Activated naive CD4-positive, alpha-beta T cell treated with anti-CD3 and anti-CD28 coated beads, Interleukin-2, amount 10 ng/mL, durations not matched to agents 7 days and 5 days (primary cell): ENCODE measurements around the gene EMC10.

Source experiments
- CTCF ChIA-PET: fragments of 350-600 bp; sonication (Branson Sonifier 250); formaldehyde crosslinking; loops from one replicate; lab custom pipeline; 2021; ENCODE audit warnings: antibody characterized with exemption; lab: Charles Lee
- DNase-seq: peaks from one replicate; pipeline ENCODE4 v3.0.0-alpha.2; 2020
- H3K27ac Mint-ChIP-seq: one replicate; pipeline ENCODE4 v1.8.0; 2021; ENCODE audit warnings: mild to moderate bottlenecking, moderate library complexity, mixed read lengths
- H3K27me3 Mint-ChIP-seq: one replicate; pipeline ENCODE4 v1.8.0; 2021; ENCODE audit warnings: mild to moderate bottlenecking, mixed read lengths
- H3K36me3 Mint-ChIP-seq: one replicate; pipeline ENCODE4 v1.8.0; 2021; ENCODE audit warnings: mixed read lengths
- H3K4me1 Mint-ChIP-seq: one replicate; pipeline ENCODE4 v1.8.0; 2021; ENCODE audit warnings: mixed read lengths
- H3K4me3 Mint-ChIP-seq: one replicate; pipeline ENCODE4 v1.8.0; 2021; ENCODE audit warnings: mild to moderate bottlenecking, moderate library complexity, mixed read lengths
- H3K9me3 Mint-ChIP-seq: one replicate; pipeline ENCODE4 v1.8.0; 2021; ENCODE audit warnings: mixed read lengths

Gene EMC10

GRCh38 chr19:50490411-50490811 lies 14.1 kb downstream of the EMC10 start:
- DNase-seq: no peak
- H3K4me1 Mint-ChIP-seq: peaks cover 20% of the 10 kb centered on the region
- H3K4me3 Mint-ChIP-seq: no peak overlapping the region
- peaks cover 5% of the 10 kb centered on the region for H3K9me3 Mint-ChIP-seq
- peaks cover 43% of the 10 kb centered on the region for H3K27me3 Mint-ChIP-seq
- peaks cover 7% of the 10 kb centered on the region for H3K36me3 Mint-ChIP-seq
- CTCF ChIA-PET: no interaction called here
- H3K27ac Mint-ChIP-seq: no peak overlapping the region

- DNase-seq: no peak
- Mint-ChIP-seq H3K27ac (no peak overlapping the region), H3K4me3 (no peak overlapping the region), H3K36me3 (peaks cover 2% of the 10 kb centered on the region), H3K27me3 (peaks cover 43% of the 10 kb centered on the region), H3K9me3 (peaks cover 5% of the 10 kb centered on the region), H3K4me1 (peaks cover 20% of the 10 kb centered on the region)
- CTCF ChIA-PET: no interaction called here
Measured at GRCh38 chr19:50490991-50491472, 14.7 kb downstream of the EMC10 start.

DNA sequence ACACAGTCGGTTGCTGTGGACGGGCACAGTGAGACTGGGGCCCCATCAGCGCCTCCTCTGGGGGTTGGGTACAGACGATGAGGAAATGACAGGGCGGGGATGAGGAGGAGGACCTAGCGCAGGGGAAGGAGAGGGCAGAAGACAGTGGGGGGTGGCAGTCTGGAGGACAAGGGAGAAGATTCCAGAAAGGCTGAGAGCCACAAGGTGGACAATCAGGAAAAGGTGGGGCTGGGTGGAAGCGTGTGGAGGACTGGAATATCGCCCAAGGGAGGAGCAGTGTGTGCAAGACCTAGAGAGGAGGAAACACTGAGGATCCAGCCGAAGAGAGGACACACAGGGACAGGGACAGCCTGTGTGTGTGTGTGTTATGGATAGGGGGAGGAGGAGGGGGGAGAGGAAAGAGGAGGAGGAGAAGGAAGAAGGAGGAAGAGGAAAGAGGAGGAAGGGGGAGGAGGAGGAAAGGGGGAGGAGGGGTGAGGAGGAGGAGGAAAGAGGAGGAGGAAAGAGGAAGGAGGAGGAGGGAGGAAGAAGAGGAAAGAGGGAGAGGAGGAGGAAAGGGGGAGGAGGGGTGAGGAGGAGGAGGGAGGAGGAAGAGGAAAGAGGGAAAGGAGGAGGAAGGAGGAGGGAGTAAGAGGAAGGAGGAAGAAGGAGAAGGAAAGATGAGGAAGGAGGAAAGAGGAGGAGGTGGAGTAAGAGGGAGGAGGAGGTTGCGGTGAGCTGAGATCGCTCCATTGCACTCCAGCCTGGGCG lies 16.2 kb downstream of the EMC10 start:
- peak; percentile 44 for DNase-seq
- no peak overlapping the region for H3K27ac Mint-ChIP-seq
- H3K4me1 Mint-ChIP-seq: peaks cover 16% of the 10 kb centered on the region
- H3K36me3 Mint-ChIP-seq: no peaks in the 10 kb centered on the region
- CTCF ChIA-PET: no interaction called here
- peaks cover 36% of the 10 kb centered on the region for H3K27me3 Mint-ChIP-seq
- H3K9me3 Mint-ChIP-seq: no peaks in the 10 kb centered on the region
- no peak overlapping the region for H3K4me3 Mint-ChIP-seq

DNA sequence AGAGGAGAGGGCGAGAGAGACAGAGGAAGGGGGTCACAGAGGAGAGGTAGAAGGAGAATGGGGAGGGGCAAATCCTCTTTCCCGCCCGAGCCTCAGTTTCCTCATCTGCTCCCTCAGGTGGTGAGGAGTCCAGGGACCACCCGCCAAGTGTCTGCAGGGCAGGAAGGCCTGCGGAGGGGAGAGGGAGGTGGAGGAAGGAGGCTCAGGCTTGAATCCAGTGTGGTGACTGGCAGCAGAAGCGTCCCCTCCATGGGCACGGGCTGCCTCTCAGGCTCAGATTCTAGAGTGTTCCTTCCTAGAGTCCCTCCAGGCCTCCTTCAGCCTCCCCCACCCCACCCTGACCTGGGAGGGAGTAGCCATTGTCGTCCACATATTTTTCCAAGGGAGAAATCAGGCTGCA lies 16.9 kb downstream of the EMC10 start:
- DNase-seq: no peak
- peaks cover 29% of the 10 kb centered on the region for H3K27me3 Mint-ChIP-seq
- peaks cover 13% of the 10 kb centered on the region for H3K4me1 Mint-ChIP-seq
- H3K4me3 Mint-ChIP-seq: no peak overlapping the region
- H3K36me3 Mint-ChIP-seq: no peaks in the 10 kb centered on the region
- no peak overlapping the region for H3K27ac Mint-ChIP-seq
- CTCF ChIA-PET: no interaction called here
- H3K9me3 Mint-ChIP-seq: no peaks in the 10 kb centered on the region

GRCh38 chr19:50494186-50495019 lies 18.1 kb downstream of the EMC10 start:
- Mint-ChIP-seq H3K27me3 (peaks cover 18% of the 10 kb centered on the region), H3K4me3 (no peak overlapping the region), H3K9me3 (no peaks in the 10 kb centered on the region), H3K4me1 (peaks cover 13% of the 10 kb centered on the region), H3K27ac (no peak overlapping the region), H3K36me3 (no peaks in the 10 kb centered on the region)
- CTCF ChIA-PET: no interaction called here
- DNase-seq: no peak

- Mint-ChIP-seq H3K4me1 (peaks cover 13% of the 10 kb centered on the region), H3K4me3 (no peak overlapping the region), H3K36me3 (no peaks in the 10 kb centered on the region), H3K9me3 (no peaks in the 10 kb centered on the region), H3K27ac (no peak overlapping the region), H3K27me3 (peaks cover 18% of the 10 kb centered on the region)
- DNase-seq: no peak
- CTCF ChIA-PET: no interaction called here
Measured at GRCh38 chr19:50495020-50495531, 18.8 kb downstream of the EMC10 start.

DNA sequence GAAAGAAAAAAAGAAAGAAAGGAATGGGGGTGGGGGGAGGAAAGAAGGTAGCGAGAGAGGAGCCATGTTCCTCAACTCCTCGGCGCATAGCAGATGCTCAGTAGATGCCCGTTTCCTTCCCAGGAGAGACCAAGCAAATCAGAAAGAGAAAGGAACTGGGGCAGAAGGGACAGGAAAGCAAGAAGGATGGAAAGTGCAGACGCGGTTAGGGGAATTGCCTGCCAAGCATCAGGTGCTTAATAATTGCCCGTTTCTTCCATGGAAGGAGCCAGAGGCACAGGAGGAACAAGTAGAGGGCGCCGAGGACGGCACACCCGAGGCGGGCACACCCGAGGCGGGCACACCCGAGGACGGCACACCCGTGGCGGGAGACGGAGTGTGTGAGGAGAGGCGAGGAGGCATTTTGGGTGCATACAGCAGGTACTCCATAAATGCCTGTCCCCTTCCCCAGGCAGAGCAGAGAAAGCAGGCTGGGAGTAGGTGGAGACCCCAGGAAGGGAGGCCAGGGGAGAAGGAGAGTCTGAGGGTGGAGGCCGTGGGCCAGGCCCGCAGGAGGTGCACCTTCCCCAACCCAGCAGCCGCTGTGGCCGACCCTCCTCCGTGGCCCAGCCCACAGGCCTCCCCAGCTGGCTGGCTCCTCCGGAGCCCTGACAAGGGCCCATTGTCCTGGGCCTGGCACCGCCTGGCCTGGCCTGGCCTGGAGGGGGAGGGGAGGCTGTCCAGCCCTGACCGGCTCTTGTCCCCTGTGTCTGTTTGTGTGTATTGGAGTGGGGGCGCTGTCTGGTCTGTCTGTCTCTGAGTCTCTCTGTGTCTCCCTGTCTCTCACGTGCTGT lies 20.1 kb downstream of the EMC10 start:
- Mint-ChIP-seq H3K36me3 (no peaks in the 10 kb centered on the region), H3K27me3 (peaks cover 12% of the 10 kb centered on the region), H3K27ac (no peak overlapping the region), H3K4me1 (peaks cover 11% of the 10 kb centered on the region), H3K9me3 (no peaks in the 10 kb centered on the region), H3K4me3 (no peak overlapping the region)
- CTCF ChIA-PET: no interaction called here
- no peak for DNase-seq

- Mint-ChIP-seq H3K9me3 (no peaks in the 10 kb centered on the region), H3K4me3 (no peak overlapping the region), H3K27me3 (peaks cover 6% of the 10 kb centered on the region), H3K27ac (no peak overlapping the region), H3K36me3 (no peaks in the 10 kb centered on the region), H3K4me1 (peaks cover 5% of the 10 kb centered on the region)
- no peak for DNase-seq
- CTCF ChIA-PET: no interaction called here
Measured at GRCh38 chr19:50497022-50497405, 20.7 kb downstream of the EMC10 start.

DNA sequence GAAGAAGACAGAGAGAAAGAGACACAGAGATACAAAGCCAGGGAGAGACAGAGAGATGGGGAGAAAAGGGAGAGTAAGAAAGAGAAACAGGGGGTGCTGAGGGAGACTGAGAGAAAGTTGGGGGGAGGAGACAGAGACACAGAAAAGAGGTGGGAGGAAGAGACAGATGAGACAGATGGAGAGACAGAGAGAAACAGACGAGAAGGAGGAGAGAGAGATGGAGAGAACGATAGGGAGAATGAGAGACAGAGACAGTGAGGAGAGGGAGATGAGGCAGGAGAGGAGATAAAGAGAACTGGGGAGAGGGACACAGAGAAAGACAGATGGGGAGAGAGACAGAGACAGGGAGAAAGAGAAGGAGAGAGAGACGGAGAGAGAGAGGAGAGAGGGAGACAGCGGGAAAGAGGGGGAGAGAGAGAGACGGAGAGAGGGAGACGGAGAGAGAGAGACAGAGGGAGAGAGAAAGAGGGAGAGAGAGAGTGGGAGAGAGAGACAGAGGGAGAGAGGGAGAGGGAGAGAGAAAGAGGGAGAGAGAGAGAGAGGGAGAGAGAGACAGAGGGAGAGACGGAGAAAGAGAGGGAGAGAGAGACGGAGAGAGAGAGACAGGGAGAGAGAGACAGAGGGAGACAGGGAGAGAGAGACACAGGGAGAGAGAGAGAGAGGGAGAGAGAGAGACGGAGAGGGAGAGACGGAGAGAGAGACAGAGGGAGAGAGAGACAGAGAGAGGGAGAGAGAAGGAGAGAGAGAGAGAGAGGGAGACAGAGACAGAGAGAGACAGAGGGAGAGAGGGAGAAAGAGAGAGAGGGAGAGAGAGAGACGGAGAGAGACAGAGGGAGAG lies 22.1 kb downstream of the EMC10 start:
- no peak for DNase-seq
- no peaks in the 10 kb centered on the region for H3K27me3 Mint-ChIP-seq
- H3K4me3 Mint-ChIP-seq: no peak overlapping the region
- CTCF ChIA-PET: no interaction called here
- H3K4me1 Mint-ChIP-seq: no peaks in the 10 kb centered on the region
- no peaks in the 10 kb centered on the region for H3K36me3 Mint-ChIP-seq
- no peaks in the 10 kb centered on the region for H3K9me3 Mint-ChIP-seq
- H3K27ac Mint-ChIP-seq: no peak overlapping the region

- Mint-ChIP-seq H3K4me1 (no peaks in the 10 kb centered on the region), H3K9me3 (no peaks in the 10 kb centered on the region), H3K36me3 (no peaks in the 10 kb centered on the region), H3K27ac (no peak overlapping the region), H3K27me3 (no peaks in the 10 kb centered on the region), H3K4me3 (no peak overlapping the region)
- CTCF ChIA-PET: no interaction called here
- peak; percentile 45 for DNase-seq
Measured at GRCh38 chr19:50500060-50500752, 23.9 kb downstream of the EMC10 start.

- no peak for DNase-seq
- CTCF ChIA-PET: no interaction called here
- Mint-ChIP-seq H3K27me3 (no peaks in the 10 kb centered on the region), H3K9me3 (no peaks in the 10 kb centered on the region), H3K27ac (no peak overlapping the region), H3K36me3 (no peaks in the 10 kb centered on the region), H3K4me1 (no peaks in the 10 kb centered on the region), H3K4me3 (no peak overlapping the region)
Measured at GRCh38 chr19:50500753-50501151, 24.4 kb downstream of the EMC10 start.

DNA sequence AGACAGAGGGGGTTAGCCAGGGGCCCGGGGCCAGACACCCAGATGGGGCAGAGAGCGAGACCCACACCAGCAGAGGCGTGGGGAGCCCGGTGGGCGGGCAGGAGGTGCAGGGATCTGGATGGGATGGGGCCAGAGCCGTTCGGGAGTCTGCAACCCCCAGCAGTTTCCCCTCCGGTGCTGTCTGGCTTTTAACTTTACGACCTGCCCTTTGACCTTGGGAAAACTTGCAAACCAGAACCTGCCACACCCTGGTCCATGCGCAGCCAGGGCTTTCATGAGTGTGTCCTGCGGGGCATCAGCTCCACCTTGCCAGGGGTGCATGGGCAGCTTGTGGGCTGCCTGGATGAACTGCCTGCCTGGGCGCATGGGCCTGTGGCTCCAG lies 24.9 kb downstream of the EMC10 start:
- Mint-ChIP-seq H3K27me3 (no peaks in the 10 kb centered on the region), H3K36me3 (no peaks in the 10 kb centered on the region), H3K4me3 (no peak overlapping the region), H3K4me1 (no peaks in the 10 kb centered on the region), H3K27ac (no peak overlapping the region), H3K9me3 (no peaks in the 10 kb centered on the region)
- no peak for DNase-seq
- CTCF ChIA-PET: no interaction called here
